ENCODE data around the gene CHID1. TPM values are rescaled to one million over a fixed set of nuclear protein-coding genes. Genes with fewer than 3 reads are reported as not detected.

Gene CHID1
- total RNA-seq, 4 donors from 2014 or later: 56.6 to 90.5 (median 79.8) TPM

- DNase-seq (ENCODE audit: low spot score) (no peak), ATAC-seq (ENCODE audit: low FRiP score) (peak; percentile 33)
- no peak for TF ChIP-seq CTCF (IDR thresholded peaks at IDR 0.05)
Measured at GRCh38 chr11:818396-819128, 92.0 kb downstream of the CHID1 start, which contains the start of gene PNPLA2. PNPLA2 (plus strand) TSS chr11:818914; CDS start chr11:819719, 805 bp downstream.

Small RNA genes lying within 50 kb of the gene (small RNA-seq; reads per million reads assigned to genes)
- gene RNU6-1025P: not detected

Other genes with a start within 250 kb of the CHID1 start
- 10 to 100 TPM; 20.3 to 29.0 (median 23.0) TPM for gene DEAF1, start 215.6 kb downstream of the CHID1 start, total RNA-seq
- 10 to 100 TPM; 16.9 to 31.5 (median 21.1) TPM for gene TMEM80, start 215.0 kb downstream of the CHID1 start, total RNA-seq
- gene EPS8L2, start 204.6 kb downstream of the CHID1 start, total RNA-seq: 10 to 100 TPM; 14.1 to 27.6 (median 22.3) TPM
- 100 to 1,000 TPM; 183 to 295 (median 239) TPM for gene TALDO1, start 163.3 kb downstream of the CHID1 start, total RNA-seq
- 10 to 100 TPM; 12.5 to 19.8 (median 15.1) TPM for gene GATD1, start 133.3 kb downstream of the CHID1 start, total RNA-seq
- not detected for gene CEND1, start 120.7 kb downstream of the CHID1 start, total RNA-seq
- 10 to 100 TPM in 3 of 4 donors, 1 to 10 TPM in 1; 7.5 to 21.9 (median 12.7) TPM for gene SLC25A22, start 112.5 kb downstream of the CHID1 start, total RNA-seq
- 10 to 100 TPM in 1 of 4 donors, 1 to 10 TPM in 3; 7.1 to 22.9 (median 8.3) TPM for gene PIDD1, start 105.6 kb downstream of the CHID1 start, total RNA-seq
- 1,000 to 10,000 TPM in 1 of 4 donors, 100 to 1,000 TPM in 3; 555 to 1,150 (median 858) TPM for gene RPLP2, start 100.8 kb downstream of the CHID1 start, total RNA-seq
- gene PNPLA2, start 91.9 kb downstream of the CHID1 start, total RNA-seq: 100 to 1,000 TPM; 256 to 543 (median 355) TPM
- gene CRACR2B, start 82.9 kb downstream of the CHID1 start, total RNA-seq: 10 to 100 TPM in 1 of 4 donors, 1 to 10 TPM in 3; 6.3 to 39.7 (median 6.9) TPM
- gene CD151, start 77.9 kb downstream of the CHID1 start, total RNA-seq: 100 to 1,000 TPM; 328 to 675 (median 614) TPM
- 100 to 1,000 TPM in 3 of 4 donors, 10 to 100 TPM in 1; 95.5 to 165 (median 110) TPM for gene POLR2L, start 68.3 kb downstream of the CHID1 start, total RNA-seq
- gene TSPAN4, start 68.0 kb downstream of the CHID1 start, total RNA-seq: 100 to 1,000 TPM; 145 to 234 (median 175) TPM
- 100 to 1,000 TPM in 2 of 4 donors, 10 to 100 TPM in 2; 68.4 to 126 (median 99.2) TPM for gene AP2A2, start 15.1 kb upstream of the CHID1 start, total RNA-seq
- not detected for gene MUC6, start 125.9 kb upstream of the CHID1 start, total RNA-seq
- gene MUC2, start 164.1 kb upstream of the CHID1 start, total RNA-seq: not detected
- gene MUC5AC, start 247.1 kb upstream of the CHID1 start, total RNA-seq: not detected